PC-3 (cell line): ENCODE results near the gene DNAH14.

Source experiments
- CTCF ChIP-seq: fragments of 300-600 bp; sonication (generic); conservative IDR thresholded peaks from 2 replicates; pipeline ENCODE4 v1.5.1; 2017; ENCODE audit warnings: antibody characterized with exemption, low read depth, mild to moderate bottlenecking, low read length
- EZH2 ChIP-seq: fragments of 300-600 bp; sonication (generic); IDR thresholded peaks from one replicate; pipeline ENCODE4 v1.6.1; 2017; ENCODE audit warnings: antibody characterized with exemption, mild to moderate bottlenecking, low read length; ENCODE audit not compliant: unreplicated experiment

GRCh38 chr1:224911217-224911616 is 18.3 kb upstream of the DNAH14 start:
- TF ChIP-seq EZH2 (no peak), CTCF (no peak)
